Measurements from ENCODE around the gene BMERB1. TPM values are rescaled to one million over a fixed set of nuclear protein-coding genes. Genes with fewer than 3 reads are reported as not detected.

BMERB1 gene
- total RNA-seq, 1 experiment from 2014 or later, result 80.0 TPM

DNA sequence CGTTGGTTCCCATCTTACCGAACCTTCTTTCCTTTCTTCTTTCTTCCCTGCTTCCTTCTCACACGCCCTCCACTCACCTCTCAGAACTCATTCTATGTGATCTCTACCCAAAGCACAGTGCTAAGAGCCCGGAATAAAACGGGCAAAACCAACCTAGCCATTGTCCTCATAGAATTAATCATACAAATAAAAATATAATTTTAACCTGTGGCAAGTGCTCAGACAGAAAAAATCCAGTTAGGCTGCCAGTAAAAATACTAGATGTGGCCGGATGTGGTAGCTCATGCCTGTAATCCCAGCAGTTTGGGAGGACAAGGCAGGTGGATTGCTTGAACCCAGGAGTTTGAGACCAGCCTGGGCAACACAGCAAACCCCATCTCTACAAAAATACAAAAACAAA is 27.0 kb downstream of the BMERB1 start:
- in situ Hi-C loops (cut with HindIII; ENCODE audit: low pct_unique_long_range_greater_than_20kb, low sequenced_read_pairs), result no loop called here
- no TSS peak for BruUV-seq (replicated peaks)
- Histone ChIP-seq H3K27ac (ENCODE audit: low read length) (no peak overlapping the region), H3K27me3 (ENCODE audit: control insufficient read depth, insufficient read depth, low read length) (no peaks in the 10 kb centered on the region), H3K4me3 (ENCODE audit: low read depth in 2 of 2, low read length in 2 of 2) (no peak overlapping the region), H3K4me1 (ENCODE audit: control insufficient read depth, insufficient read depth, low read length) (peaks cover 4% of the 10 kb centered on the region; the same call in 1 of the 2 replicates), H3K36me3 (ENCODE audit: control insufficient read depth, insufficient read depth, low read length) (no peaks in the 10 kb centered on the region), H3K9me3 (ENCODE audit: control insufficient read depth, insufficient read depth, low read depth, low read length) (peaks cover 3% of the 10 kb centered on the region; the same call in 1 of the 2 replicates)
- DNase-seq (ENCODE audit: low read depth, low spot score) (no peak), ATAC-seq (no peak)
- TF ChIP-seq, protein P1, sequence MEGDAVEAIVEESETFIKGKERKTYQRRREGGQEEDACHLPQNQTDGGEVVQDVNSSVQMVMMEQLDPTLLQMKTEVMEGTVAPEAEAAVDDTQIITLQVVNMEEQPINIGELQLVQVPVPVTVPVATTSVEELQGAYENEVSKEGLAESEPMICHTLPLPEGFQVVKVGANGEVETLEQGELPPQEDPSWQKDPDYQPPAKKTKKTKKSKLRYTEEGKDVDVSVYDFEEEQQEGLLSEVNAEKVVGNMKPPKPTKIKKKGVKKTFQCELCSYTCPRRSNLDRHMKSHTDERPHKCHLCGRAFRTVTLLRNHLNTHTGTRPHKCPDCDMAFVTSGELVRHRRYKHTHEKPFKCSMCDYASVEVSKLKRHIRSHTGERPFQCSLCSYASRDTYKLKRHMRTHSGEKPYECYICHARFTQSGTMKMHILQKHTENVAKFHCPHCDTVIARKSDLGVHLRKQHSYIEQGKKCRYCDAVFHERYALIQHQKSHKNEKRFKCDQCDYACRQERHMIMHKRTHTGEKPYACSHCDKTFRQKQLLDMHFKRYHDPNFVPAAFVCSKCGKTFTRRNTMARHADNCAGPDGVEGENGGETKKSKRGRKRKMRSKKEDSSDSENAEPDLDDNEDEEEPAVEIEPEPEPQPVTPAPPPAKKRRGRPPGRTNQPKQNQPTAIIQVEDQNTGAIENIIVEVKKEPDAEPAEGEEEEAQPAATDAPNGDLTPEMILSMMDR (IDR thresholded peaks at IDR 0.05), result no peak
- TF ChIP-seq TCF7L2 (IDR thresholded peaks at IDR 0.05; ENCODE audit: low read depth, low read length) (no peak), SIN3A (IDR thresholded peaks at IDR 0.05; ENCODE audit: borderline replicate concordance, insufficient read depth, low read depth, low read length) (no peak), POLR2AphosphoS5 (IDR thresholded peaks at IDR 0.05; ENCODE audit: low read depth, low read length) (no peak)
- TF ChIP-seq, protein P2, sequence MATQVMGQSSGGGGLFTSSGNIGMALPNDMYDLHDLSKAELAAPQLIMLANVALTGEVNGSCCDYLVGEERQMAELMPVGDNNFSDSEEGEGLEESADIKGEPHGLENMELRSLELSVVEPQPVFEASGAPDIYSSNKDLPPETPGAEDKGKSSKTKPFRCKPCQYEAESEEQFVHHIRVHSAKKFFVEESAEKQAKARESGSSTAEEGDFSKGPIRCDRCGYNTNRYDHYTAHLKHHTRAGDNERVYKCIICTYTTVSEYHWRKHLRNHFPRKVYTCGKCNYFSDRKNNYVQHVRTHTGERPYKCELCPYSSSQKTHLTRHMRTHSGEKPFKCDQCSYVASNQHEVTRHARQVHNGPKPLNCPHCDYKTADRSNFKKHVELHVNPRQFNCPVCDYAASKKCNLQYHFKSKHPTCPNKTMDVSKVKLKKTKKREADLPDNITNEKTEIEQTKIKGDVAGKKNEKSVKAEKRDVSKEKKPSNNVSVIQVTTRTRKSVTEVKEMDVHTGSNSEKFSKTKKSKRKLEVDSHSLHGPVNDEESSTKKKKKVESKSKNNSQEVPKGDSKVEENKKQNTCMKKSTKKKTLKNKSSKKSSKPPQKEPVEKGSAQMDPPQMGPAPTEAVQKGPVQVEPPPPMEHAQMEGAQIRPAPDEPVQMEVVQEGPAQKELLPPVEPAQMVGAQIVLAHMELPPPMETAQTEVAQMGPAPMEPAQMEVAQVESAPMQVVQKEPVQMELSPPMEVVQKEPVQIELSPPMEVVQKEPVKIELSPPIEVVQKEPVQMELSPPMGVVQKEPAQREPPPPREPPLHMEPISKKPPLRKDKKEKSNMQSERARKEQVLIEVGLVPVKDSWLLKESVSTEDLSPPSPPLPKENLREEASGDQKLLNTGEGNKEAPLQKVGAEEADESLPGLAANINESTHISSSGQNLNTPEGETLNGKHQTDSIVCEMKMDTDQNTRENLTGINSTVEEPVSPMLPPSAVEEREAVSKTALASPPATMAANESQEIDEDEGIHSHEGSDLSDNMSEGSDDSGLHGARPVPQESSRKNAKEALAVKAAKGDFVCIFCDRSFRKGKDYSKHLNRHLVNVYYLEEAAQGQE (IDR thresholded peaks at IDR 0.05; ENCODE audit: insufficient read depth in 1 of 2, low read depth in 2 of 2, low read length in 1 of 2), result no peak
- ChIA-PET CTCF (no interaction called here), POLR2A (no interaction called here)
- intact Hi-C loops (cut with micrococcal nuclease; ENCODE audit: unreplicated experiment), result no loop called here

GRCh38 chr16:15464401-15465186 is 30.2 kb downstream of the BMERB1 start:
- DNase-seq (ENCODE audit: low read depth, low spot score) (no peak), ATAC-seq (no peak)
- TF ChIP-seq, protein P1 (IDR thresholded peaks at IDR 0.05), result no peak
- TF ChIP-seq TCF7L2 (IDR thresholded peaks at IDR 0.05; ENCODE audit: low read depth, low read length), result no peak
- TF ChIP-seq SIN3A (IDR thresholded peaks at IDR 0.05; ENCODE audit: borderline replicate concordance, insufficient read depth, low read depth, low read length), result no peak
- TF ChIP-seq, protein P2 (IDR thresholded peaks at IDR 0.05; ENCODE audit: insufficient read depth in 1 of 2, low read depth in 2 of 2, low read length in 1 of 2), result no peak
- TF ChIP-seq POLR2AphosphoS5 (IDR thresholded peaks at IDR 0.05; ENCODE audit: low read depth, low read length), result no peak
- intact Hi-C loops (cut with micrococcal nuclease; ENCODE audit: unreplicated experiment), result no loop called here
- H3K27ac ChIP-seq (ENCODE audit: low read length), result no peak overlapping the region
- POLR2A ChIA-PET, result no interaction called here
- H3K4me3 ChIP-seq (ENCODE audit: low read depth in 2 of 2, low read length in 2 of 2), result no peak overlapping the region
- H3K36me3 ChIP-seq (ENCODE audit: control insufficient read depth, insufficient read depth, low read length), result no peaks in the 10 kb centered on the region
- no TSS peak for BruUV-seq (replicated peaks)
- no peaks in the 10 kb centered on the region for H3K27me3 ChIP-seq (ENCODE audit: control insufficient read depth, insufficient read depth, low read length)
- peaks cover 8% of the 10 kb centered on the region; the same call in 1 of the 2 replicates for H3K9me3 ChIP-seq (ENCODE audit: control insufficient read depth, insufficient read depth, low read depth, low read length)
- CTCF ChIA-PET, result no interaction called here
- peaks cover 4% of the 10 kb centered on the region; the same call in 1 of the 2 replicates for H3K4me1 ChIP-seq (ENCODE audit: control insufficient read depth, insufficient read depth, low read length)
- in situ Hi-C loops (cut with HindIII; ENCODE audit: low pct_unique_long_range_greater_than_20kb, low sequenced_read_pairs), result no loop called here
